ENCODE results near the gene GAB4. TPM values are rescaled to one million over a fixed set of nuclear protein-coding genes. Genes with fewer than 3 reads are reported as not detected.

Gene GAB4
- total and polyA plus RNA-seq, 2 of the 8 experiments (the other 6 are each of a cell fraction or from before 2014, with no cell fraction given), result 0.03 to 0.17 TPM

DNA sequence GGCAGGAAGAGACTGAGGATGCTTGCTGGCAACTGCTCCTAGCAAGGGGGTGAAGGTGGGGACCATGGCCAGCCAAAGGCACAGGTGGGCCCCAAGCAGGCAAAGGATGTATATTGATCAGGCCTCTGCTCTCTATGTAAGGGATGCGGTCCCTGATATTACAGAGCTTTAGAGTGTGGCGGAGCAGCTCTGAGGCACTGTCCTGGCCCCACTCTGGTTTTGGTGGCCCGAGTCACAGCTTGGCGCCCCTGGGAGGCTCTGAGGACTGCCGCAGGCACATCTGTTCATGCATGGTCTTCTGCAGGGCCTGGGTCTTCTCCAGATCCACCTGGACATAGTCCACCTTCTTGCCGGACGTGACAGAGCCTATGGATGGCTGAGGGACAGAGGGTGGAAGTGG lies 45.5 kb downstream of the GAB4 start (continued):
- TF ChIP-seq RXRA (IDR thresholded peaks at IDR 0.05; ENCODE audit: insufficient read depth, low read depth, low read length) (no peak), FOSL1 (IDR thresholded peaks at IDR 0.05; ENCODE audit: insufficient read depth, low read depth, low read length) (no peak)

Measured in H1 (cell line).